Stimulated activated CD4-positive, alpha-beta T cell treated with anti-CD3 and anti-CD28 coated beads, Interleukin-15, amount 100 ng/mL, for 48 hours (primary cell): ENCODE data around the gene KRT1.
A peak's percentile ranks its signal among the peaks of the same experiment; 100 is the strongest.

Source experiments
- DNase-seq, 2 donors: peaks; one replicate each; pipeline ENCODE4 v3.0.0-alpha.2; 2020; ENCODE audit warnings: low read depth in 2 of 2

Gene KRT1

DNA sequence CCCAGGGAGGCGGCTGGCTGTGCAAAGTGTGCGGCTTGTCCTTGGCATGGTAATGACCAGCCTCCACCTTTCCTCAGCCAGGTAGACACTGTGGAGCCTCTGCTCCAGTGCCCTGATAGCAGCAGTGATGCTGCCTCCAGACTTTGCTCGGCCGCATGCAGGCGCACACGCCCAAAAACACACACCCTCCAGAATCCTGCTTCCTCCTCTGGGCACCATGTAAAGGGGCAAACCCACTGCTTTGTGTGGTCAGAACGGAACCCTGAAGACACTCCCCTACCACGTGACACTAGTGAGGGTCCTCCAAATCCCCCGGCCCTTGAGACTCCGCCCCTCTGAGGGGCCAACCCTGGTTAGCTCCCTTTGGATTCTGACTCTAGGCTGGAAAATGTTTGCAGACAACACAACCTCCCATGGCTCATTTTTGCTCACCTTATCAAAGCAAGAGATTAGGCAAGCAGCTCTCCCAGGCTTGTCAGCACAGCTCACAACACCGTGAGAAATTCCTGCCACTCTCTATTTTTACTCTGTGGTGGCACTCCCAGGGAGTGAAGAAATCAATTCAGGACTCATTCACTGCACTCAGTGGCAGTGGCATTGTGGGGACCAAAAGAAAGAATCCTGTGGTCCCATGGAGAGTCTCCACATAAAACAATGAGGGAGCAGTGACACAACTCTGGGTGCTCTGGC is 18.6 kb upstream of the KRT1 start:
- no peak for DNase-seq

DNA sequence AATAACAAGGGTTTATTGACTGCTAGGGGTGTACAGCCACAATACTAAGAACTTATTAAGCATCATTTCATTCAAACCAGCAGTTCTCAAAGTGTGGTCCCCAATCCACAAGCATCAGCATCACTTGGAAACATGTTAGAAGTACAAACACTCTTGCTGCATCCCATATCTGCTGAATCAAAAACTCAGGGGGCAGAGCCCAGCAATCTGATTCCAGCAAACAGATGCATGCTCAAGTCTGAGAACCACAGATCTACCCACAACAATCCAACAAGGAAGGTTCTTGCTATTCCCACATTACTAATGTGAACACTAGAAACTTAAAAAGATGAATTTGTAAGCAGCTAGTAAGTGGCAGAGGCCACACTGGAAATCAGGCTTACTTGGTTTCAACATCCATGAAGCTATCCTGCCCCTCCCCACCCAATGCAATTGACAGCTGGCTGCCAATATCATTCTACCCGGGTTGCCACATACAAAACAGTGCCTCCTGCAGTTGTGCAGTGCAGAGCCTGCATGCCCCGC is 16.9 kb upstream of the KRT1 start:
- DNase-seq: no peak

DNA sequence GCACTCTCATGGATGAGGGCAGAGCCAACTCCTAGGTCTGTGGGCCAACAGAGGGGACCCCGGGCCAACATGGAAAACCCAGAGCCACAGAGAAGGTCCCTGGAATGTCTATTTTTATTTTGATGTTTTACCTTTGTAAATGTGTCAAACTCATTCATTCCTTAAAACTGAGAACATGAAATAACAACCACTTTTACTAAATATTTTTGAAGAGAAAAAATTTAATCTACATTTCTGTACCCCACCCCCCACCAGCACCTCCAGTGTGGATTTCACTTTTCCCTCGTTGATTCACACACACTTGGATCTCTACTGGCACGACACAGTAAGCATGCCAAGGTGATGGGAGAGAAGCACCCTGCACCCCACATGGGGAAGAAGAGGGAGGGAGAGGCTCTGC is 16.4 kb upstream of the KRT1 start:
- DNase-seq: no peak

DNA sequence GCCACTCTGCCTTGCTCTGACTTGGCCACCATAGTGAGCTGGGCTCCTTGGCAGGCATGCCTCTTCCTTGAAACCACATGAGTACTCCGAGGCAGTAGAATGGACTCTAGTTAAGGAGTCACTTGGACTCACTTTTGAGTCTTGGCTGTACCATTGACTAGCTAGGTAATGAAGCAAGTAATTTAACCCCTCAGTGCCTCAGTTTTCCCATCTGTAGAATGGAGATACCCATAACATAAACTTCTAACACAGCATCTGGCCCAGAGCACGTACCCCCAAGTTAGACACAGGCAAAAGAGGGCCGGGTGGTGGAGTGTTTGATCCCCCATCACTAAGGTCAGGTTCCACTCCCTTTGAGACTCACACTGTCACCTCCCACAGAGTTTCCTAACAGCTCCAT is 14.8 kb upstream of the KRT1 start:
- DNase-seq: no peak

DNA sequence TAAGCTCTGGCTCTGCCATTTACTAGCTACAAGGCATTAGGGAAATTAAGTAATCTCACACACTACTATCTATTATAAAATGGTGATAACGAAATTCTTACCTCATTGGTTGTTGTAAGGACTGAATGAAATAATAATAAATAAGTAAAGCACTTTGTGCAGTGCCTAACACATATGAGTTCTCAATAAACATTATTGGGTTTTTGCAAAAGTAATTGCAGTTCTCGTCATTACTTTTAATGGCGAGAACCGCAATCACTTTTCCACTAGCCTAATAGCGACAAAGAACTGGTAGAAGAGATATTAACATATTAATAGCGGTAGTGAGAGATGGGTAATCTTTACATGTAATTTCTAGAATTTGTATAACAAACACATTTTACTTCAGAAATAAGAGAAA is 13.9 kb upstream of the KRT1 start:
- no peak for DNase-seq

DNA sequence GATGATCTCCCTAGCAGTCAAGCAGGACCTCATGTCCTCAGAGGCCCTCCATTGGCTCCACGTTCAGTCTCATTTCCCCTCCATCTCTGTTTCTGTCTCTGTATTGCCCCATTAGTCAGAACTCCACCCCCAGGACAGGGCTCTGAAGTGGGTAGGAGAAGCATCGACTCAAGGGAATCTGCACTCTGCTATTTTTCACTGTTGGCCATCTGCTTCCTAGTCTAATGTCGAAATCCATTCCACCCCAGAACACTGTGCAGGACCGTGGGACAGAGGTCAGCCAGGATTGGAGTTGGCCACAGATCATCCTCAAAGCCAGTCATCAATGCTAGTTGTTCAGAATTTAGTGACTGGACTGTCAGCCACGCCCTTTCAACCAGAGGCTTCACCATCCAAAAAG is 13.1 kb upstream of the KRT1 start:
- no peak for DNase-seq

DNA sequence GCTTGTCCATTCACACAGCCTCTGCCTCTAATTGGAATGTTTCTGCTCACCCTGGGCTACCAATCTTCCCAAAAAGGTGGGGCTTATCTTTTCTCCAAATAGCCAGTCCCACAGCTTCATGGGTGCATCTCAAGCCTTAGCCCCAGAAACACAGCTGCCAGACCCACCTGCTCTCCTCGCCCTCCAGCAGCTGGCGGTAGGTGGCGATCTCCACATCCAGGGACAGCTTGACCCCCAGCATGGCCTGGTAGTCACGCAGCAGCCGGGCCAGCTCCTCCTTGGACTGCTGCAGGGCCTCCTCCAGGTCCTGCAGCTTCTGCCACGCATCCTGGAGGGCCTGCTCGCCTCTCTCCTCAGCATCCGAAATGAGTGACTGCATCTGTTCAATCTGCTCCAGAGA is 12.0 kb upstream of the KRT1 start:
- no peak for DNase-seq

DNA sequence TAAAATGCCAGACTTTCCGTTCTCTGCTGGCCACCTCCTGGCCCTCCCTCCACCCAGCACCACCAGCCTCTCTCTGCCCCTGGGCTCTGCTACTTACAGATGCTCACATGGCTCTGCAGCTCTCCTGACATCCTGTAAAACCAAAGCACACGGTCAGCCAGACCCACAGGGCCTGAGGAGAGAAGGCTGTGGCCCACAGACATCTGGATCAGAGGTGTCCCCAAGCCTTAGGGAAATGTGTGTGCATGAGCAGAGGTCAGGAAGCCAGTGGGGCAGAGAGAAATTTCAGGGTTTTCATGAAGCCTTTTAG is 11.6 kb upstream of the KRT1 start:
- DNase-seq: no peak

DNA sequence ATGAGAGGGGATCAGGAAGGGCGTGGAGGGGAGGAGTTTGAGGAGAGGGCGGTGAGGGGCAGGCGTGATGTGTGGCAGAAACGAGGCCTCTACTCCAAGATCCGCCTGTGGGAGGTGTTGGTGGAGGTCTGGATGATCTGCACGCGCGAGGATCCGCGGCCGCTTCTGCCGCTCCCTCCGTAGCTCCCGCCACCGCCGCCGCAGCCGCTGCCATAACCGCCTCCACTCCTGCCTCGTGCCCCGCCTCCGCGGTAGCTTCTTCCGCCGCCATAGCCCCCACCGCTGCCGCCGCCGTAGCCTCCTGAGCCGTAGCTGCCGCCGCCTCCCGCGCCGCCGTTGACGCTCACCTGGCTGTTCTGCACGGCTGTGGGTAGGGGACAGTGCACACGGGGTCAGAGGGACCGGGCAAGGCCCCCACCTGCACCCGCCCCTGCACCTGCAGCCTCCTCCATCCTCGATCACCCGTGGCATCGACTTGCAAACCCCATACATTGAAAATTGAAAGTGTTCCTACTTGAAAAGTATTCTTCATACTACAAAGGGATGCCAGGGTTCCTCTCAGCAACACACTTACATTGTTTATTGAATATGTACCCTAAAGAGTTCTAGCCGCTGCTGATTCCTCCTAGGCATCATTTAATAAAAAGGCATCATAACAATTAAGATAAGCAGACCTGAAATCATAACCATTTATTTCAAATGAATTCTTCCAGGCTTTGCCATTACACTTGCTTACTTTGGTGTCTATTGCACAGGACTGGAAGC is 11.1 kb upstream of the KRT1 start:
- peak in 1 of 2 donors; percentile 42 for DNase-seq

DNA sequence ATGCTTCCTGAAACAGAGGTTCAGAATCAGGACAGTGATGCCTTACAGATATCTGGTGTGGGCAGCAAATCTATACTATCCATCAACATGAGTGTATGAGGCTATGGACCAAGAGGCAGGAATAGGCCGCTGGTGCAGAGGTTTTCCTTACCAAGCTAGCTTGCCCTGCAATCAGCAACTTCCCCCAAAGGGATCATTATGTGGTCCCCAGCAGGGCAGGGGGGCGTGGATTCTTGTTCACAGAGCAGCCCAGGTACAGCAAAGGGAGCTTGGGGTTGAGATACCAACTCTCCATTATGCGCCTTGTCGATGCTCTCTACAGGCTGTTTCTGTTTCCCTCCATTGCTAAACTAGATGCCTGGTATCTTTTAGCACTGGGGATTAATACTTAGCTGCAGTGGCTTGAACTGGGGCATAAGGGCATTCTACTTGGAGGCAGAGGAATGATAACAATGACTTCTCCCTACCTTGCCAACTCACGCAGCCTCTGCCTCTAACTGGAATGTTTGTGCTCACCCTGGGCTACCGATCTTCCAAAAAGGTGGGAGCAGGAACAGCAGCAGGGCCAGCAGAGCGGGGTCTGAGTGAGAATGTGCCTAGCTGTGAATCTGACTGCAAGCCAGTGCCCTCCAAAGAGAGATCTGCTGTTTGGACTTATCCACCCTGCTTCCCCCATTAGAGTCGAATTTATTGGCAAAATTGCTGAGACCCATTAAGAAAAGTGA is 10.3 kb upstream of the KRT1 start:
- no peak for DNase-seq

DNA sequence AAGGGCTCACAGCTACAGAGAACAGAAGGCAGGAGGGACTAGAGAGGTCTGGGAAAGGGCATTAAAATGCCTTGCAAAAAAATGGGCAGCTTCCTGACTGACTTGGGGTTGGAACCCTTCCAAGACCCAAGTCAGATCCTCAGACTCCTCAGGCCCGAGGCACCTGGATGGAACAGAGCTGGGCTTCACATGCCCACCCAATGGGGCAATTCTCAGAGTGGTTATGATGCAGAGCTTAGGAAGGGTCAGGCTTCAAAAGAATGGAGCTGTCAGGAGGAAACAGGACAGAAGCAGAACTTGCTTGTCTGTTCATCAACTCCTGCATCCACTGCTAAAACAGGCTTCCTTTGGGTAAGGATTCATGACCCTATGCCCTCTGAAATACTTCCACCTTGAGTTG is 9.7 kb upstream of the KRT1 start:
- no peak for DNase-seq

DNA sequence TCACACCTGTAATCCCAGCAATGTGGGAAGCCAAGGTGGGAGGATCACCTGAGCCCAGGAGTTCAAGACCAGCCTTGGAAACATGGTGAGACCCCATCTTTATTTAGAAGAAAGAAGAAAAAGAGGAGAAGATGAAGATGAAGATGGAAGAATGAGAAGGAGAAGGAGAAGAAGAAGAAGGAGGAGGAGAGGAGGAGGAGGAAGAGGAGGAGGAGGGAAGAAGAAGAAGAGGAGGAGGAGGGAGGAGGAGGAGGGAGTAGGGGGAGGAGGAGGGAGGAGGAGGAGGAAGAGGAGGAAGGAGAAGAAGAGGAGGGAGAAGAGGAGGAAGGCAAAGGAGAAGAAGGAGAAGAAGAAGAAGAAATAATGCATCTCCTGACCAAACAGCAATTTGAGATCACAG is 9.0 kb upstream of the KRT1 start:
- no peak for DNase-seq

DNA sequence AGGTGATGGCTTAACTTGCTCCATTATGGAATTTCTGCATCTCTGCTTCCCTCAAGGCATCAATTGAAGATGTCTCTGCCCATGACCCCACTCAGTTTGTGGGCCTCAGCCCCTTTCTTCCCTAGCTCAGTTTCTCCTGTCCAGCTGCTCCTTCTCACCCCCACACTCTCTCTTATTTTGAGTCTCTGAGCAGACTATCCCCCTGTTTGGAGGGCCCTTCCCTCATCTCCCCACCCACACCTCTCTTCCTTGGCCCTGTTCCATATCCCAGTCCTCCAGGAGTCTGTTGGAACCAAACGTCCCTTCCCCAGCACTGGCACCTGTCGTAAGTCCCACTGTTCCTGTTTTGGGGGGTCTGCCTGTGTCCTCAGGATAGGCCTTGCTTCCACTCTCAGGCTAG is 8.3 kb upstream of the KRT1 start:
- no peak for DNase-seq

DNA sequence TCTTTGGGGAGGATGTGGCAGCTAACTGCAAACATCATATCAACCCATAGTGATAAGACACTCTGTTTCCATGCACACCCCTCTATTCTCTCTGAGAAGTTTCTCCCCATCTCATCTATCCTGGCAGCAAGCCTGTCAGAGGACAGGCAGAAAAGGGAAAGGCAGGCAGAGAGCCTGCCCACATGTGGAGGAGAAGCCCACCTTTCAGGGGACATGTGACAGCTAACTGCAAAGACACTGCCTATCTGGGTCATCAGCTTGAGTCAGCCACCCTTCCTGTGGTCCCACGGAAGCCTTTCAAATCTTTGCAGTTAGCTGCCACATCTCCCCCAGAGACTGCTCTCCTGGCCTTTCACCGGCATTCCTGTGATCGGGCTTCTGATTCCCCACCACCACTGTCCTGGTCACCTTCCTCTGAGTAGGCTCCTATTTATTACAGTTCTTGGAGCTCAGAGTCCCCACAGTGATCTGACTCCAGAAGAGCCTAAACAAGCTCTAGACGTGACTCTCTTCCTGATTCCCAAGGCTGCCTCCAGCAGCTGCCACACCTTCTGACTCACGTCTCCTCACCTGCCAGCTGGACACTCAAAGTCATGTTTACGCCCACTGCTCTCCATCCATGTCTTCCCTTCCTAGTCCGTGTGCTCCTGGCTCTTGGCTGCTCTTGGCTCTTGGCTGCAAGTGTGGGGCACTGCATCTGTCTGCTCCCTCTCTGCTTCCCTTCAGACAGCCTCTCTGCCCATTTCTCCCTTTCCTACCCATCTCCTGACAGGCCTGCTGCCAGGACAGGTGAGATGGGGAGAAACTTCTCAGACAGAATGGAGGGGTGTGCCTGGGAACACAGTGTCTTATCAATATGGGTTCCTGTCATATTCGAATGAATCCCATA is 7.5 kb upstream of the KRT1 start:
- DNase-seq: no peak

DNA sequence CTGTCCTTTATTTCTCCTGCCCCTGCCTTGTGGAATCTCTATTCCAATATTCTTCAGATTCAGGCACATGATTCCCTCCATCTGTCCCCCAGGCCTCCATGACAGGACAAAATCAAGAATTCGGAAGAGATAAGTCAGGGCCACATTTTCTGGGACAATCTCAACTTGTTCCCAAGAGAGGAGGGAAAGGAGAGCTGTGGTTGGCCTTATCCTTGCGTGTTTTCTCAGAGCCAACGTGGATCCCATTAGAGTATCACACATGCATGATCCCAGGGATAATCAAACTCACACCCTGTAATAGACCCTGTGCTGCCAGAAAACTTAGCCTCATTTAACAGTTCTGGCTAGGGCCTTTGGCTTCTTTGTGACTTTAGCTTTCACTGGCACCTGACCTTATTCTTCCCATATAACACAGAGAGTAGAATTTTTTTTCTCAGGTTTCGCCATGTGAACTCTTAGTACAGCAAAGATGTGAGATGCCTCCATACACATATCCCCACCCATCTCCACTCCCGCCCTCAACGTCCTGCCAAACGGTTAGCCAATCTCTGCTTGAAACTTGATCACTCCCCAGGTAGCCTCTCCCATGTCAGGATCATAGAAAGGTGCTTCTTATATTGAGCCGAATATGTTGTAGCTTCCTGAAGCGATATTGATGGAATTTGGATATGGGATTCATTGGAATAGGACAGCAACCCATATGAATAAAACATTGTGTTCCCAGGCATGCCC is 6.7 kb upstream of the KRT1 start:
- DNase-seq: no peak

DNA sequence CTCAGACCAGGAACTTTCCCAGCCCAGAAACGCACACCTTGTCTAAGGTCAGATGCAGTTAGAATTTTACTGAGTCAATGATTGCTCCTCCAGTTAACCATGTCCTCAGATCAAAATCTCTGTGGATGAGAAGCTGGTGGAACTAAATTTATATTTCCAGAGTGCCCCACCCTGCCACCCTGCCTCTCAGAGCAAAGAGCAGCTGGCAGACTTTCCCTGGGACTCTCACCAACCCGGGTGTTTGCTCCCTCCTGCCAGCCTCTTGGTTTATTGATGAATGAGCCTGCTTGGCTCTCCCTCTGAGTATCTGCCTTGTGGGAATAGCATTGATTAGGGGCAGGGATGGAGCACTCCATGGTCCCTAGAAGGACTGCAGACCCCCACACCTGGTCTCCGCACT is 5.9 kb upstream of the KRT1 start:
- DNase-seq: no peak

DNA sequence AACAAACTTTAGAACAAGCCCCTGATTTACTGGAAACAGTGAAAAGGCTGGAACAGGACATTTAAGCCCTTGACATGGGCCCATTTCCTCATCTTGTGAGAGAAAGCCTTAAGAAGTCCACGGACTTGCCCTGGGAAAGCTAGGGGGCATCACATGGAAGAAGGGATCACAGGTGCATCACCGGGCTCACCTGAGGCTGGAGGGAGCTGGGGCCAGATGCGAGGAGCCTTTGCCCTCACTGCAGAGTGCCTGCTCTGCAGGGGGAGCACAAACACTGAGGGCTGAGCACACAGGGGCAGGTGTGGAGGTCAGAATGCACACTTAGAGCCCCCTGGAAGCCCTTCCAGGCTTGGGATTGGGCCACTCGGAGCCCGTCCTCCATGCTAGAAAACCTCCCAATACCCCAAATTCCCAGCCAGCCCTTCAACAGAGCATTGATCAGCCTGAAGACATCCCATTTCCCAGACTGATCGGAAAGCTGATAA is 5.2 kb upstream of the KRT1 start:
- no peak for DNase-seq

DNA sequence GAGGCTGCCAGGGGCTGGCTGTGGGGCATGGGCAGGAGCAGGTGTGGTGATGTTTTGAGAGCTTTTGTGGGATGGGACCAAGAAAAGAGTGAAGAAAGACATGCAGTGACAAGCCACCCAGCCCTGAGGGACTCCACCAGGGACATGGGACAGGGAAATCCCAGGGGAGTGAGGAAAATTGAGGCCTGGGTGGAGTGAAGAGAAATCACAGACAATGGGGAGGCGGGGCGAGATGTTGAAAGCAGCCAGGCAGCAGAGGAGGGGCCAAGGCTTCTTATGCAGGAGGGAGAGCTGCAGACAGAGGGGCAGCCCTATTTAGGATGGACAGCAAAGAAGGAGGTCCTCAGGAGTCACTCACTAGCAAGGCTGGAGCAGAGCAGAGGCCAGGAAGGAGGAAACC is 4.2 kb upstream of the KRT1 start:
- DNase-seq: no peak

DNA sequence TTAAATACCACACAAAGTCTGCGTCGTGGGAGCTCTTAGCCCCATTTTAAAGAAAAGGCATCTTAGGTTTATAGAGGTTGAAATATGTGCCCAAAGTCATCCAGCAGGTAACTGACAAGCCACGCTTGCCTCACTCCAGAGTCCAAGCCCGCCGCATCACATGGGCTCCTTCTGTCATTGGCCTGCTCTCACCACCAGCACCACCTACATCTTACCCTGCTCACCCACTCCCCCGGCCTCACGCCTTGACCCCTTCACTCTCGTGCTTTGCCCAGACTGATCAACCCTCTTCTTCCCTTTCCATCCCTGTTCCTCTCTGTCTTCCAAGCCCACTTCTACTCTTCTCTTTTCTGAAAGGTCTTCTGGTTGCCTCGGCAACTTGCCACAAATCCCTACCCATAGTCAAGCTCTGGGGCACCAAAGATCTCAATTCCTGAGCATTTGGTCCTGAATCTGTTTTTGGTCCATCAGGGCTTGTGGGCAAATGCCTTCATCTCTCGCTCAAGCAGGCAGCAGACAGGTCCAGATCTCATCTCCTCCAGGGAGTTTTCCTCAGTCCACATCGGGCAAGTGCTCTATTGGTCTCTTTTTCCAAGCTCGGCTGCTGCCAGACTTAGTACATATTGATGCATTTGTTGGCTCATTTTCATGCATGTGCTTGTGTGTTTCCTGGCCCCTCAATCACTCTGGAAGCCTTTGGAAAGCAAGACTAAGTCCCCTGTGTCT is 3.5 kb upstream of the KRT1 start:
- DNase-seq: no peak

DNA sequence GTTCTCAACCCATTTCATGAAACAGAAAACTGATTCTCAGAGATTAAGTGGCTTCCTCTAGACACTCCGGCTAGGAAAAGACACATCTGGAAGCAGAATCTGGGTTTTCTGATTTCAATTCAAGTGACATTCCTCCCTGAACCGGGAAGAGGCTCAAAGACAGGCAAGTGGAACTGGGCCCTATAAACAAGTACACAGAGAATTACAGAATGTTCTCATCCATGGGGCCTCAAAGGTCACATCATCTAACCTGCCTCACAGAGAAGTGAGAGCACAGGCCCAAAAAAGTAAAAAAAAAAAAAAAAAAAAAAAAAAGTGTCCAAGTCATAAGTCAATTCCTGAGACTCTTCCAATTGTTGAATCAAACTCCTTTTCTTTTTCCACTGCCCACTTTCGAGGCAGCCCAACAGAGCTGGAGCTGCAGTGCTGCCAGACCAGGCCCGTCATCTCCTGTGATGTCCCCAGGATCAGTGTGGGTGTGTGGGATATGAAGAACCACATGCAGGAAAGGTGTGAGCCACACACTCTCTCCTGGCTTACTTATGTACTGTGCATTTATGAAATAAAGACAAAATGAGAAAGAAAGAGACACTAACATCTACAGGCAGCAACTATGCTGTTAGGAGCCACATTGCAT is 2.8 kb upstream of the KRT1 start:
- DNase-seq: no peak
